COR-L47 (cell line): Measurements from ENCODE around the gene RTKN2.
"Not testable (repeated sequence)": the region's sequence is repeated elsewhere in the genome, so short reads cannot be mapped to it uniquely, and the experiment has no call there.

Source experiments
- DNase-seq: peaks from one replicate; lab custom pipeline; 2025; lab: John Stamatoyannopoulos, UW

The RTKN2 gene, protein sequence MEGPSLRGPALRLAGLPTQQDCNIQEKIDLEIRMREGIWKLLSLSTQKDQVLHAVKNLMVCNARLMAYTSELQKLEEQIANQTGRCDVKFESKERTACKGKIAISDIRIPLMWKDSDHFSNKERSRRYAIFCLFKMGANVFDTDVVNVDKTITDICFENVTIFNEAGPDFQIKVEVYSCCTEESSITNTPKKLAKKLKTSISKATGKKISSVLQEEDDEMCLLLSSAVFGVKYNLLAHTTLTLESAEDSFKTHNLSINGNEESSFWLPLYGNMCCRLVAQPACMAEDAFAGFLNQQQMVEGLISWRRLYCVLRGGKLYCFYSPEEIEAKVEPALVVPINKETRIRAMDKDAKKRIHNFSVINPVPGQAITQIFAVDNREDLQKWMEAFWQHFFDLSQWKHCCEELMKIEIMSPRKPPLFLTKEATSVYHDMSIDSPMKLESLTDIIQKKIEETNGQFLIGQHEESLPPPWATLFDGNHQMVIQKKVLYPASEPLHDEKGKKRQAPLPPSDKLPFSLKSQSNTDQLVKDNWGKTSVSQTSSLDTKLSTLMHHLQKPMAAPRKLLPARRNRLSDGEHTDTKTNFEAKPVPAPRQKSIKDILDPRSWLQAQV

GRCh38 chr10:62268399-62269114 lies at the start of gene RTKN2:
RTKN2 (minus strand) TSS chr10:62268844; CDS start chr10:62268610, 234 bp downstream.
- peak; percentile 97 for DNase-seq

GRCh38 chr10:62317257-62317656 lies 48.6 kb upstream of the RTKN2 start:
- no peak for DNase-seq

- DNase-seq: no peak
Observed at GRCh38 chr10:62309254-62309653, 40.6 kb upstream of the RTKN2 start.

DNA sequence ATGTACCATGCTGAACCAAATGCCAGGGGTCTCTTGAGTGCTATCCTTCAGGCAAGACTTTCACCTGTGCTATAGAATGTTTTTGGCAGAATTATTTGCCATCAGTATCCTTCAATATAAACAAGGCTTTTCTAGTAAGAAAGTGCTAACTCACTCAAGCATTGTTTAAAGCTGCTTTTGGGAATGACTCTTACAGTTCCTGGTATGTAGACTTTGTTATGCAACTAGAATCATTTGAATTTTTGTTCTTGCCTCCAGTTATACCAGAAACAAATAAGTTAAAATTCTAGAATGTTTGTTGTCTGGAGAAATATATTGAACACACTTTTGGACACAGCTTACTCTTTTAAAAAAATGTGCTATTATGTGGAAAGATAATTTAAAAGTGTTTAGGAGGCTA lies 39.5 kb upstream of the RTKN2 start:
- no peak for DNase-seq

- DNase-seq: no peak
Observed at GRCh38 chr10:62307635-62308034, 39.0 kb upstream of the RTKN2 start.

DNA sequence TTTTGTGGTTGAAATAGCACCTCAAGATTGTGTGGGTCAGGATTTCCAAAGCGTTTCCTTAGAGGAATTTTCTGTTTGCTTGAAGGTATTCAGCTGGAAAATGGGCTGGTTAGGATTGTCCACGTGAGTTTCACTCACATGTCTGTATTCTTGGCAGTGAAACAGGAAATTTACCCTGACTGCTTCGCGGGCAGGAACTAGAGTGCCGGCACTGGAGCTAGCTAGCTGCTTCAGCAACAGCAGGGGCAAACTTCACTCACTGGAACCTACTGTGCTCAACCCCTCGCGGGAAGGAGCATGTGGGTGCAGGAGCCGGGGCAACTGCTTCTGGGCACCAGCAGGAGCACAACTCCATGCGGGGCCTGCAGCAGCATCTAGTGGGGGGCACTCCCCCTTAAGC lies 38.0 kb upstream of the RTKN2 start:
- no peak for DNase-seq

DNA sequence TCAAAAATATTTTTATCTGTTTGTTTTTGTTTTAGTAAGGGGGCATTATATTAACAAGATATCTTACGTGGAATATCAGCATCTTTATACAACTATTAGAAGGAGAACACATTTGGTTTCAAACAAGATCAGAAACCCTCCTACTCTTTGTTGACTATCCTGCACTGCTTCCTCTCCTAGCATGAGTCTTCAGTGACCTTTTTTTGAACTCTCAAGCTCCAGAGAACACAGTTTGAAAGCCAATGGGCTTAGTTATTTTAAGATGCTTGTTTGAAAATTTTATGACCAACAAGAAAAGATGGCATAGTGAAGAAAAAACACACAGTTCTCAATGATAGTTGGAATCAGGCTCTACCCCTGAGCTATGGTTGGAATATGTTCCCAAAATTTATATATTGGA lies 37.2 kb upstream of the RTKN2 start:
- DNase-seq: no peak

DNA sequence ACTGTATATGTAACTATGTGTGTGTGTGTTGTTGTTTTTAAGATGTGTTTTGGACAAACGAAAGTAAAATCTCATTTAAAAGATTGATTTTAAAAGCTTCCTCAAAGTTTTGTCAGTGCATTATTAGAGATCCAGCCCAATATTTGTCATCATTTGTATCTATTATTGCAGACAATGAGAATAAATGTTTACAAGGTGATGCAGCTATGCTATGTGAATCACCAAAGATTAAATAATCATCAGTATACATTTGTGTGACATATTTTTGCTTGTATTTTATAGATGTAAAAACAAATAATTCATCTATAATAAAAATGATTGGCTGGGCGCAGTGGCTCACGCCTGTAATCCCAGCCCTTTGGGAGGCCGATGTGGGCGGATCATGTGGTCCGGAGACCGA lies 35.3 kb upstream of the RTKN2 start:
- DNase-seq: no peak

- no peak for DNase-seq
Observed at GRCh38 chr10:62302760-62303159, 34.1 kb upstream of the RTKN2 start.

DNA sequence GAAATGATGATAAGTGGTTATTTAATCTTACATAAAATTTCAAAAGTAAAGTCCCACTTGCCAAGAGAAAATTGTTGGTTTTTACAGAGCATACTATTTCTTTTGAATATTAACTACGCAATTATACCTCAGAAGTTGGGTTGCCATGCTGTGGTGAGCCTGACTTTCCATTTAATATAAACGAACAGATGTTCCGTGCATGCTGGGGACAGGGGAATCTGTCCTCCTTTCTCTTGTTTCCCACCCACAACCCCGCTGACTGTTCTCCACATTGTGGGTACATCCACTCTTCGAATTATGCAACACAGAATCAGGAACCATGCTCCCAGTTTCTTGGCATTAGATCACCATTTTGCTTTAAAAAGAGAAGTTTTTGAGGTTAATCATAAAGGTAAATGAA lies 29.2 kb upstream of the RTKN2 start:
- no peak for DNase-seq

DNA sequence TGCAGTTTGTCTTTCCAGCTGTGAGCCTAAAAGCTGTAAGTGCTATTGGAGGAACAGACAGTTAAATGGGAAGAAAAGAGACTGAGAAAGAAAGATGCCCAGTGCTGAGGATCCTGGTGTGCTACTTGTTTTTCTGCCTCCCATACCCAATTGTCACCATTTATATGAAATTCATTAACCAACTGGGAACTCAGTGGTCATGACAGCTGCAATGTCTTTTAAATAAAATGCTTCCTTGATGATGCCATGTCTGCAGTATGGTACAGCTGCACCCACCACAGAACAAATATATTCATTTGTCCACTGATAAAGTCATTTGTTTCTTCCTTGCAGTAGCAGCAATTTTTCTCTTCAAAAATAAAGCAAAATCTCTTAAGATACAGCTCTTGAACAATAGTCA lies 15.6 kb upstream of the RTKN2 start:
- DNase-seq: no peak

GRCh38 chr10:62281348-62281747 lies 12.7 kb upstream of the RTKN2 start:
- not testable (repeated sequence) for DNase-seq

GRCh38 chr10:62280392-62280791 lies 11.7 kb upstream of the RTKN2 start:
- not testable (repeated sequence) for DNase-seq

DNA sequence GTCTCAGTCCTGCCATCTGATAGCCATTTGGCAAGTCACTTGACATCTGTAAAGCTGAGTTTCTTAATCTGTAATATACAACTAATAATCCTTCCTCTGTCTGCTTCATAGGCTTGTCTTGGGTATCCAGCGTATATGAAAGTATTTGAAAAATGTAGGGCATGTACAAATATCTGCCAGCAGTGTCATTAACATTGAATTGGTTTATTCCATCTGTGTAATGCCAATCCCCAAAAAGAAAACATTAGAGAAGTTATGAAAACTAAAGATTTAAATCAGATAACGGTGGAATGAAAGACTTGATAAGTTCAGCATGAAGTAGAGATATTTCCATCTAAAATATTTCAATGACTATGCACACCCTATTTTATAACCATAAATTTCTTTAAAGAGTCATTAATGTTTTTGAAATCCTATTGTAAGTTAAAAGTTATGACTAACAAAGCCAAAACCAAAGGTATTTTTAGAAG lies 9.8 kb upstream of the RTKN2 start:
- no peak for DNase-seq

- no peak for DNase-seq
Observed at GRCh38 chr10:62277971-62278370, 9.3 kb upstream of the RTKN2 start.

DNA sequence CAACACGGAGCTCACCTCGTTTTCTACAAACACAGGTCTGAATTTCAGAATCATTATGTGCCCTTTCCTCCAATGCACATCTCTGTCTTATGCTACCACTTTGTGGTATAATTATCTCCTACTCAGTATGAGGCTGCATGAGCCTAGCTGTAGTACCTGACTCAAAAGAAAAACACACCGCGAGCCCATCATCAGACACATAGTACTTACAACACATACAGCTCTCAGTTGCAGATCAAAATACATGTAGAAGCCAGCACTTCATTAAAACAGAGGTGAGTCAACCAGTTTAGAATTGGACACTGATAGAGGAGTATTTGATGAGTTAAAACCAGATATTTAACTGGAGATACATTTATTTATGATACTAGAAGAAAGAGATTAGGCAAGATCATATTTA lies 1.4 kb upstream of the RTKN2 start:
- DNase-seq: no peak

GRCh38 chr10:62268027-62268398 lies 631 bp downstream of the RTKN2 start:
- no peak for DNase-seq

DNA sequence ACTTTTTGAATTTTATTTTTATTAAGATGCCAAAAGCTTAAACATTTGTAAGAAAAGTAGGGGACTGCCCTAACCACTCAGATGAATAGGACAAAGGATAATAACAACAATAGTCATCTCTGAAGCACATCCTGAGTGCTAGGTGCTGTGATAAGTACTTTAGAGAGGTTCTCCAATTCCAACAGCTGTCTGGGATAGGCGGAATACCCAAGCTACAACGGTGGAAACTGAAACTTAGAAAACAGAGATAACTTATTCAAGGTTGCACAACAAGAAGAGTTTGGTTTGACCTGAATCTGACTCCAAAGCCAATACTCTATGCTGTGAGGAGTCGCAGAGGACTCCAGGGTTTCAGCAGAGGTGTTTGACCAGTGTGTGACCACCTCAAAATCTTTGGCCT lies 2.0 kb downstream of the RTKN2 start:
- no peak for DNase-seq

- DNase-seq: no peak
Observed at GRCh38 chr10:62266147-62266546, 2.5 kb downstream of the RTKN2 start.

GRCh38 chr10:62264702-62265436 lies 3.8 kb downstream of the RTKN2 start:
- DNase-seq: peak; percentile 36

GRCh38 chr10:62264126-62264525 lies 4.5 kb downstream of the RTKN2 start:
- DNase-seq: no peak

GRCh38 chr10:62261666-62262065 lies 7.0 kb downstream of the RTKN2 start:
- no peak for DNase-seq
